Measurements from ENCODE around the gene CXCR4.
"Not testable (repeated sequence)": the region's sequence is repeated elsewhere in the genome, so short reads cannot be mapped to it uniquely, and the experiment has no call there.

The CXCR4 gene

DNA sequence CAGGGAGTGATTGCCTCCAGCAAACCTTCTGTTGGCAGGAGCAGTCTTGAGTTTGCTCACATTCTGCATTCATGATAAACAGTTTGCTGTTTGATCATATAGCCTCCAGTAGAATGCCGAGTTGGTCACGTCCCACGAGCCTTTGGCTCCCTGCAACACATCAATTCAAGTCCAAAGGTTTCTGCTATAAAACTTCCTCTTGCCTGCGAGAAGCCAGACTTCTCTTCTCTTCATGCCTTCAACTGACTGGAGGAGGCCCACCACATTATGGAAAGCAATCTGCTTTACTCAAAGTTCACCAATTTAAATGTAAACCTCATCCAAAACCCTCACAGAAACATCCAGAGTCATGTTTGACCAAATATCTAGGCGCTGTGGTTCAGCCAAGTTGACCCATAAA lies 40.8 kb downstream of the CXCR4 start:
- DNase-seq (ENCODE audit: low read depth, low spot score), result no peak

DNA sequence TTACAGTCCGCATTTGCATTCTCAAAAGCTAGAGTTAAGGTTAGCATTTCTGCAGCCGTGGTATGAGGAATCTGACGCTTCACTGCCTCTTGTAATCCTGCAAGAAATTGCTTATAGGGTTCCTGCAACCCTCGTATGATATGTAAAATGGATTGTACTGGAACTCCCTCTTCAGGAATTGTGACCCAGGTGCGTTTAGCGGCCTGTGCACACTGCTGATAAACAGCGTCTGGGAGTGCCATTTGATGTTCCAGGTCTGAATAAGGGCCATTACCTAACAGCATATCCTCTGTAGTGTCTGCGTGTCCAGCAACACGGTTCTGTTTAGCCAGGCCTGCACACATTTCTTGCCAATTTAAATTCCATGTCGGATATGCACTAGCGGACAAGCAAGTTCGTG lies 42.5 kb downstream of the CXCR4 start:
- no peak for DNase-seq (ENCODE audit: low read depth, low spot score)

DNA sequence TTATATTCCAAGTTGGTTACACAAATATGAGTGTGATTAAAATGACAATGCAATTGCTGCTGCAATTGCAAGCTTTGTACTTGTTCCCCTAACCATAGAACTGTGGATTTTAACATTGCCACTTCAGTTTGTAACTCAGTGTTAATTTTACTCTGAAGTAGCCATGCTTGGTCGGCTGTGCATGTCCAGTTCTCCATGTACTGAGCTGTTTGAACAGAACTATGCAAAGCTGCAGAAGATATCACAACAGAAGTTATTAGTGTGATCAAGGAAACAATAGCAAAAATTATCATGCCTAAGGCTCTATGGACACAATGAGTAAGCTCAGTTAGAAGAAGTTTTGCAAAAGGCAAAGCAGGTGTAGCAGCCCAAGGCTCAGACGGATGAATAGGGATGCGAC lies 45.3 kb downstream of the CXCR4 start:
- no peak for DNase-seq (ENCODE audit: low read depth, low spot score)

DNA sequence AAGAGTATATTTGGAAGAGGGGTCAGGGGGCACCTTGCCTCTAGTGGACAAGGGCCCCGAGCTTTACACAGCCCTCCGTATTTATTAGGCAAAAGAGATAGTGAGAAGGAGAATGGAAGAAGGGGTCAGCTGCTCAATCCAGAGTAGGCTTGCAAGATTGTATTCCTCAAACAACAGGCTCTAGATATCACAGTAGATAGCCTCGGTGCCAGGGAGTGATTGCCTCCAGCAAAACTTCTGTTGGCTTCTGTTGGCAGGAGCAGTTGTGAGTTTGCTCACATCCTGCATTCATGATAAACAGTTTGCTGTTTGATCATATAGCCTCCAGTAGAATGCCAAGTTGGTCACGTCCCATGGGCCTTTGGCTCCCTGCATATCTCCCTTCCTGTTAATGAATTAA lies 46.1 kb downstream of the CXCR4 start:
- not testable (repeated sequence) for DNase-seq (ENCODE audit: low read depth, low spot score)

DNA sequence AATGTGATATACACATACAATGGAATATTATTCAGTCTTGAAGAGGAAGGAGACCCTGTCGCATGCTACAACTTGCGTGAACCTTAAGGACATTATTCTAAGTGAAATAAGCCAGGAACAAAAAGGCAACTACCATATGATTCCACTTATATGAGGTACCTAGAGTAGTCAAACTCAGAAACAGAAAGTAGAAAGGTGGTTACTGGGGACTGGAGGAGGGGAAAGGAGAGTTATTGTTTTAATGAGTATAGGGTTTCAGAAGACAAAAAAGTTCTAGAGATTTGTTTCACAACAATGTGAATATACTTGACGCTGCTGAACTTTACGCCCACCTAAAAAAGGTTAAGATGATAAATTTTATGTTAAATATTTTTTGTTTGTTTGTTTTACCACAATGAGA lies 47.0 kb downstream of the CXCR4 start:
- DNase-seq (ENCODE audit: low read depth, low spot score), result no peak

DNA sequence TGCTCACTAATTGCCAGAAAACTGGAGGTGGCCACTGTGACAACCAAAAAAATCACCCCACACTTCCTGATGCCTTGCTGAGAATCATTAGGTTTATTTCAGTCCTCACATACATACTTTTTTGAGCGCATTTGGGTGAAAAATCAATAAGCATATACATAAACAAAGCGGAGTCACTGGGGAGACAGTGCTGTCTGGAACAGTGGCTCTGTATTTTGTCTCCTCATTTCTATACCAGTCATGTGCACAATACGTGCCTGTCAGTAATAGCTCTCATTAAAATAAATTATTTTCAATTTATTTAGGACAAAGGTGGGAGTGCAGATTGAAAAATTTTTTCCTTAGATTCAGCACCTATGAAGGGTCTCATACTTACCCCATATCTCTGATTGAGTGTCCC lies 48.2 kb downstream of the CXCR4 start:
- DNase-seq (ENCODE audit: low read depth, low spot score), result no peak

DNA sequence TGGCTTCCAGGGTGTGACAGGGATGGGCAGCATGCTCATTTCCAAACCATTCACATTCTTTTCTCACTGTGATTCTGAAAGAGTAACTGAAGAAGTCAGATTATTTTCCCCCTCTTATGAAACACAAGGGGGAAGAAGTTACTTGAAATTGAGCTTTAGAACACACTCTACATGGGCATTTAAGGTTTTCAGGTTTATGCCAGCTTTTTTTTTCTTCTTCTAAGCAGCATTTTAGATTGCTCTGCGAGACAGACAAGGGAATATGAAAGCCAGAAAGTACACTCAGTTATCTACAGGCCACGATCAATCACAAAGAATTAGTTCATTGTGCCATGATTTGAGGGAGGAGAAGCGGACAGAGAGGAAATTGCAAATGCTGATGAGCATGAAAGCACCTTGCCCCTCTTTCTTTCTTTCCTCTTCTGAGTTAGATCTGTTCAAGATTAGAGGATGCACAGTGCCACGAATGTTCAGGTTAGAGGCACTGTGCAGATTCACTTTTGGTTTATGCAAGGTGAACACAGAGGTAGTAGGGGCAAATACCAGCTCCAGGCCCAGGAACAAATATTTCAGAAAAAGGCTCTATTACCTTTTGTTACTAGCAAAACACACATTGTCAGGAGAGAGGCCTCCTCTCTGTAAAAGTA lies 49.2 kb downstream of the CXCR4 start:
- DNase-seq (ENCODE audit: low read depth, low spot score), result no peak

DNA sequence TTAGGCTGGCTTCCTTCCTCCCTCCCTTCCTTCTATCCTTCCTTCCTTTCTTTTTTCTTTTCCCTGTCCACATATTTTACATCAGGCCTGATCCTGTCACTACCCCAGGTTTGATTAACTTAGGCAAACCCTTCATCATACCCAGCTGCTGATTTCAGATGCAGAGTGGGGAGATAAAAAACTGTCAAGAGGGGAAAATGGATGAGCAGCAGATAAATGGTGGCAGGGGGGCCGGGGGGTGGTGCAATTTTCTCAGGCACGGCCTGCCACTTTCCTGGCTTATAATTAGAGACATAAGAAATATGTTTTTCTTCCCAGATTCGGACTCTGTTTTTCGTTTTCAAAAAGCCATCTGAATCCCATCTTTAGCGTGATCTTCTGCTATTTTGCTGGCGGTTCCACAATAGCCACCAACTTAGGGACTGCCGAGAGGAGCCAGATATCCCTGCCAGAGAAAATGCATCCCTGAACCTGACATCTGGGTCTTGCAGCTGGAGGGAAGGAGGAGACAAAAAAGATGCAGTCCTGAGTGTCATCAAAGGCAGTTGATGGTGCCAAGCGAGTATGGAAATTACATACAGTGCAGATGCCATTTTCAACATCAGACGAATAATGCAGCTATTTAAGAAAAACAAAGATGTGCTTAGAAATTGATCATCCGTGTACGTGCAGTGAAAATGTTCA lies 49.9 kb downstream of the CXCR4 start:
- no peak for DNase-seq (ENCODE audit: low read depth, low spot score)

DNA sequence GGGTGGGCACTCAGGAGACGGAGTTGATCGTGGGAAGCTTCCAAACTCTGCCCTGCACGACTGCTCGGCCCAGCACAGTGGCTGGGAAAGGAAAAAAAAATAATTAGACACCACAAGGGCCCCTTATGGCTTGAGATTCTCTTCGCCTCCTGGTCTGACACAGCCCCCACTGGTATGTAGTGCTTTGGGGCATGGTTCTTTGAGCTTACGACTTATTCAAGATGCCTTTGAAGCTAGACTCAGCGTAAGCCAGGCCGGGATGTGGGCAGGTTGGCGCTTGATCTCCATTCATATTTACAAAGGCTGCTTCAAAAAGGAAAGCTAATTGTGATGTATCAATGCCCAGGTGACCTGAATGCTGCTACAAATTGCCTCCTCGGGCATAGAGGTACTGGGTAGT lies 50.5 kb downstream of the CXCR4 start:
- peak; percentile 52 for DNase-seq (ENCODE audit: low read depth, low spot score)

DNA sequence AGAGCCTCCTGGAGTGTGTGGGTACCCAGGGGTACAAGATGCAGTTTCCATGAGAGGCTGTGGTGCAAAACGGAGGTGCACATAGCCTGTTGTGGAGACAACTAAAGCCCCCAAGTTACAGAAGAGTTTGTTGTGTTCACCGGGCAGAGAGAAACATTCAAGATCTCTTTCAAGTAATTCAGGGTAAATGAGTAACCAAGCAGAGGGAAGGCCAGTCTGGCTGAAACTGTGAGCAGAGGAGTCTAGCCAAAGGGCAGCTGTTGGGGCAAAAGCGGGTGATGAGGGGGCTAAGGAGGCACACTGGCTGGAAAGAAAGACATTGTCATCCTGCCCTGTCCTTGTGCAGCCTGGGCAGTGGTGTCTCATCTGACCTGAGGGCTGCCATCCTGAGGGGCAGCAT lies 52.0 kb downstream of the CXCR4 start:
- DNase-seq (ENCODE audit: low read depth, low spot score), result no peak

DNA sequence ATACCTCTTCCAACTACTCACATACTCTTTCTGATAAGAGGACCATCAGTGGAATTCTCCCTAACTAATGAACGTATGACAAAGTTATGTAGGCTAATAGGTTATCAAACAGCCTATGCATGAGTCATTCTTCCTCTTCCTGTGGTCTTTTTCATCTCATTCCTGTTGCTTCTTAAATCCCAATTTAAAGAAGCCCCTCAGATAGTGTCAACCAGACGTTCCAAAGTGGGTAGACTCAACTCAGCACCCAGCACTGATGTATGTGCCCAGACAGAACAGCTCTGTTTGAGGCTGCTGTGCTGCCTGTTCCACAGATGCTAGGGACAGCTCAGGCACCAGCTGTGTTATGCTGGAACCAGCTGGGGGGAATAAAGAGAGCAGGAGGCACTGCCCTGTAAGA lies 52.6 kb downstream of the CXCR4 start:
- no peak for DNase-seq (ENCODE audit: low read depth, low spot score)
